GM20000 (cell line): Measurements from ENCODE around the gene TMEM31.

Experiments
- DNase-seq: peaks from one replicate; pipeline ENCODE4 v3.0.0; 2012; ENCODE audit warnings: low spot score
- CTCF ChIP-seq: IDR thresholded peaks from 2 replicates; pipeline ENCODE4 v1.5.1; 2012; ENCODE audit warnings: mild to moderate bottlenecking, control low read depth; ENCODE audit errors: extremely low read depth, missing control alignments

Gene TMEM31

DNA sequence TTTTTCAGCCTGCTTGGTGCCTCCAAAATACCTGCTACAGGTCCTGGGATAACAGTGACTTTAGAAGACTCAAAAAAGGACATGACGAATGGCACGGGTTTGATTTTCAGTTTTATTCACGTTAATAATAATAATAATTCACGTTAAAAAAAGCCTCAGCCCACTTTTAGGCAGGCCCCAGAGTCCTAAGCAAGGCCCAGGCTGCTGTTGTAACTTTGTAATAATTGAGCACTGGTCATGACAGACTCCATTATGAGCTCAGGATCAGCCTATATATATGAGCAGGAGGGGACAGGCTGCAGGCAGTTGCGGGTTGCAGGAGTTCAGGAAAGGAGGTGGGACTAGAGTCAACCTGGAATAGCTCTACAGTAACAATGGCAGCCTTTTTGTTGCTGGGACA is at the start of gene TMEM31:
Gene TMEM31, plus strand, starts transcription at position 301 of the 400 bp plus-strand sequence. CDS start 1,350 bp downstream, outside the sequence.
- no peak for TF ChIP-seq CTCF
- DNase-seq, result no peak

DNA sequence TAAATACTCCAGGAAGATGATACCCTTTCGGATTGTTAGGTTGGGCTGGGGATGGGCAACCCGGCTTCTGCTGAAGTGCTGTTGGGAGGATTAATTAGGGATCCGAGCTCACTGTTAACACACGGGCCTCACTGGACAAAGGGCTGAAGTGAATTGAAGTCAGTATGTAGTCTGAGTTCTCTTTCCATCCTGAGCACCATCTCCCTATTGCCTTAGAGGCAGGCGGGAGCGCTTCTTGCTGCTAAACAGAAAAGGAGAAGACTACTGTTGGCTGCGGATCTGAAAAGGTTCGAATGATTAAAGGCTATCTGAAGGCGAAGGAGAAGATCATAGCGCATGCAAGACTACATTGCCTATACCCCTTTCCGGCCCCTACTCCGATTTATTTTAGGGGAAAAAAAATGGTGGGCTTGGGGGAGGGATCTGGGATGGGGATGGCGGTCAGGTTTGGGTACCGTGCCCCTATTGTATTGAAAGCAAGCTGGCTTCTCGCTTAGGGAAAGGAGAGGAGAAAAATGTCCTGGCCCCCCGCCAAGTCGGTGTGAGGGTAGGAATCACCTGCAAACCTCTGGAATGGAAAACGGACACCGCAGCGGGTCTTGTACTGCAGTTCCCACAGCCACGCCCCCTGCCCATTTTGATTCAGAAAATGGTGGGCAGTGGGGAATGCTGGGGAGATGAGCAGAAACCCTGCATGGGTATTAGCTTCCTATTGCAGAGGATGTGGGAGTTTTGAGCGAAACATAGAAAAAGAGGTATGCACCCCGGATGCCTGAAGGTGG is 46.5 kb upstream of the TMEM31 start:
- TF ChIP-seq CTCF, result no peak

DNA sequence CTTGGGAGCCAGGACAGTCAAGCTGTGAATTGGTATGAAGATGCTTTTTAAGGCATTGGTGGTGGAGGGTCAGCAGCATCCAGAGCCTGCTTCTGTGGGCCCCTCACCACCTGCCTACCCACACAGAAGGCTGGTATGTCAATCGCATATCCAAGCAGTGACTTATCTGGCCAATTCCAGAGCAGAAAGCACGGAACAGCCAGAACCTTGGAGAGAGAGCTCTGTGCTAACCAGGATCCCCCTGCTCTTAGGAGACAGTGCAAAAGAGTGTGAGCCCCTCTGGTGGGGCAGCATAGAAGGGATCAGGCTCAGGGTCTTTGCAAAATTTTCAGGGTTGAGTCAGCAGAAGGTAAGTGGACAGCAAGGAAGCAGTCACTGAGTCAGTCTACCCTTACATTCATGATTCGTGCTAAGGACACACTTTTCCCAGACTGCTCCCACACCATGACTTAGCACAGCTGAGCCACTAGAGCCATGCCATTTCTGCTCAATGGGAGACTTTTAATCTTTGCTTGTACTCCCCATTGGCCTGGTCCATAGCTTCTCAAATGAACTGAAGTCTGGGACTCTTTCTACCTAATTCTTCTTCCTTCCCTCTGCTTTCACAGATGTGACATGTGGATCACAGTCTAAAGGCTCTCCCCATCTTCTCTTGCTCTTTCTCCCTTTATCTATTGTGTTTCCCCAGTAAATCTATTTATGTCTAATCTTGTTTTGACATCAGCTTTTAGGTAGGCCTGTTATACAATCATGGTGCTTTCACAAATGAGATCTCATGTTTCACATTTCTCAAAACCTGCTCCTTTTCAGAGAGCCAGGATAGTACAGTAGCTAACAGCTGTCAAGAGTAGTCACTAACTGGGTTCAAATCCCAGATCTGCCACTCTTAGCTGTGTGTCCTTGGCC is 44.3 kb upstream of the TMEM31 start:
- no peak for DNase-seq
- no peak for TF ChIP-seq CTCF

More for the DNA sequence above, 46.5 kb upstream of the TMEM31 start:
- no peak for DNase-seq

GRCh38 chrX:103669745-103670144 is 41.0 kb upstream of the TMEM31 start:
- DNase-seq, result no peak
- TF ChIP-seq CTCF, result no peak

DNA sequence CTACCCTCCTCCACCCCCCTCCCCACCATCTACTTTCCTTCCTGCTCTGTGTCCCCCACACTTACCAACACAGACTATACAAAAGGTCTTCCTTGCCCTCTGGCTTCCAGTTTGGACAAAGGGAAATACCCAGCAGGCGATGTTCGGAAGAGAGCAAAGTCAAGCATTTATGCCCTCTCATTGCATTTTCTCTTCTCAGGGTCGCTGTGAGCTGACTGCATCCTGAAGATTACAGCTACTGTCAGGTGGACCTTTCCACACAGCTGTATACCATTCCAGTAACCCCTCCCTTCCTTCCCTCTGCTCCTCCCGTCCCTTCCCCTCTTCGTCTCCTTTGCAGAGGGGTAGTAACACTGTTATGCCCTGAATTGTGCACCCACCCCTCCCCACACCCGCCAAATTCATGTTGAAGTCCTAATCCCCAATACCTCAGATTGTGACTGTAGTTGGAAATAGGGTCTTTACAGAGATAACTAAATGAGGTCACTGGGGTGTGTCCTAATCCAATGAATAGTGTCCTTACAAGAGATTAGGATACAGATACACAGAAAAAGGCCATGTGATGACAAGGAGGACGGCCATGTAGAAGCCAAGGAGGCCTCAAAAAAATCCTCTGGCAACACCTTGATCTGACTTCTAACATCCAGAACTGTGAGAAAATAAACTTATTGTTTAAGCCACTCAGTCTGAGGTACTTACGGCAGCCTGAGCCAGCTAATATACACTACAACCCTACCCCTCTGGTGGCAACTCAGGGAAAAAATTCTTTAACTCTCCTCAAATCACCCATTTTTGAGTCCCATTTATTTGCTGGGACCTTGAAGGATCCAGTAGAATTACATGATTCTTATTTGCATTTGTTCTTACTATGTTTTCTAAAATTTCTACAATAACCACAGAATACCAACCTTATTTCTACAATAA is 35.9 kb upstream of the TMEM31 start:
- no peak for DNase-seq
- TF ChIP-seq CTCF, result no peak

- DNase-seq, result no peak
- TF ChIP-seq CTCF, result no peak
These were observed 32.3 kb upstream of the TMEM31 start for GRCh38 chrX:103678199-103678993.
